ENCODE measurements around the gene SLC43A2. TPM values are rescaled to one million over a fixed set of nuclear protein-coding genes. Genes with fewer than 3 reads are reported as not detected.

The SLC43A2 gene
- total and polyA plus RNA-seq, 10 of the 15 experiments (the other 5 are each of a cell fraction or from before 2014, with no cell fraction given), result 0.03 to 14.0 (median 5.3) TPM

- TF ChIP-seq ATF3 (IDR thresholded peaks at IDR 0.05; ENCODE audit: borderline replicate concordance, extremely low read depth, low read depth, low read length), result no peak
- TF ChIP-seq NFIC (IDR thresholded peaks at IDR 0.05; ENCODE audit: low read depth, low read length), result no peak
- TF ChIP-seq NKRF (conservative IDR thresholded peaks at IDR 0.05), result no peak
- no peak for TF ChIP-seq RFX5 (IDR thresholded peaks at IDR 0.05; ENCODE audit: low read depth, low read length)
- TF ChIP-seq RB1 (IDR thresholded peaks at IDR 0.05; ENCODE audit: borderline replicate concordance), result no peak
- TF ChIP-seq NFYA (IDR thresholded peaks at IDR 0.05; ENCODE audit: borderline replicate concordance, low read depth, low read length), result no peak
- peak in 1 of 2 experiments; percentile 34; a peak in 1 of 3 replicates for TF ChIP-seq EGR1 (IDR thresholded peaks at IDR 0.05; ENCODE audit: borderline replicate concordance in 1 of 2, low read depth in 2 of 2, low read length in 2 of 2)
- no peak for TF ChIP-seq NFYB (IDR thresholded peaks at IDR 0.05; ENCODE audit: insufficient read depth, low read depth, low read length)
- TF ChIP-seq MYC (IDR thresholded peaks at IDR 0.05; ENCODE audit: insufficient read depth, insufficient read length, insufficient replicate concordance, low read length, severe bottlenecking), result no peak
- TF ChIP-seq DPF2 (IDR thresholded peaks at IDR 0.05), result no peak
- peak; percentile 85 for TF ChIP-seq YY1 (IDR thresholded peaks at IDR 0.05; ENCODE audit: low read depth, low read length)
- TF ChIP-seq SKIL (IDR thresholded peaks at IDR 0.05; ENCODE audit: low read depth, poor library complexity, severe bottlenecking), result no peak
- TF ChIP-seq KLF5 (IDR thresholded peaks at IDR 0.05; ENCODE audit: partially characterized antibody), result no peak
- no peak for TF ChIP-seq CUX1 (IDR thresholded peaks at IDR 0.05; ENCODE audit: insufficient replicate concordance, low read depth, low read length)
- TF ChIP-seq IRF3 (IDR thresholded peaks at IDR 0.05), result no peak
- no peak for TF ChIP-seq CHD1 (IDR thresholded peaks at IDR 0.05; ENCODE audit: low read depth, low read length)
- no peak for TF ChIP-seq POLR2A (IDR thresholded peaks at IDR 0.05; ENCODE audit: low read depth, low read length)
- TF ChIP-seq POU2F2 (IDR thresholded peaks at IDR 0.05; ENCODE audit: borderline replicate concordance, low read depth, low read length), result no peak
These were observed 54.5 kb downstream of the SLC43A2 start (continued) for GRCh38 chr17:1573932-1574696.

Data from GM12878 (cell line).